Endothelial cell of umbilical vein (primary cell): Measurements from ENCODE around the gene TTYH2. TPM values are rescaled to one million over a fixed set of nuclear protein-coding genes. Genes with fewer than 3 reads are reported as not detected.

ENCODE experiments used
- BruUV-seq: library from RNA; stranded (reverse); fragments of 400-500 nt; replicated peaks from 2 replicates; lab custom pipeline; 2021; lab: Mats Ljungman, UMichigan
- CTCF ChIA-PET: fragments of 300-600, 350-600 bp; sonication (Branson Sonifier 250); formaldehyde crosslinking; loops from one replicate; lab custom pipeline; 2021; ENCODE audit warnings: antibody characterized with exemption, inconsistent platforms; lab: Charles Lee
- POLR2A ChIA-PET: fragments of 300-600, 350-600 bp; sonication (Branson Sonifier 250); formaldehyde crosslinking; loops from one replicate; lab custom pipeline; 2021; ENCODE audit warnings: antibody characterized with exemption, inconsistent platforms; lab: Charles Lee
- DNase-seq: peaks from one replicate; pipeline ENCODE4 v3.0.0-alpha.2; 2011; ENCODE audit warnings: low read depth, low spot score
- FAIRE-seq: peaks from 2 replicates; lab custom pipeline; 2011; peaks lifted over from hg19 to GRCh38; lab: Jason Lieb, UNC
- H2AFZ ChIP-seq: 2 replicates; pipeline ENCODE4 v1.6.0; 2012; ENCODE audit warnings: low read depth, low read length, control low read depth, inconsistent platforms
- H3K27ac ChIP-seq: 2 replicates; pipeline ENCODE4 v1.5.1; 2011; ENCODE audit warnings: low read depth, mild to moderate bottlenecking, control low read depth, low read length, moderate library complexity; ENCODE audit not compliant: insufficient read depth
- H3K27me3 ChIP-seq, 2 experiments: 2 replicates each; pipeline versions ENCODE4 v1.6.0 to v1.6.1; 2011; ENCODE audit warnings: low read length in 2 of 2, mixed read lengths in 1 of 2; ENCODE audit not compliant: control insufficient read depth in 2 of 2, insufficient read depth in 2 of 2
- H3K36me3 ChIP-seq, 2 experiments: 2 replicates in 1 of 2; 3 replicates in 1 of 2; pipeline ENCODE4 v1.5.1; 2011; ENCODE audit warnings: low read length in 2 of 2, mild to moderate bottlenecking in 1 of 2, moderate library complexity in 1 of 2; ENCODE audit not compliant: control insufficient read depth in 2 of 2, insufficient read depth in 2 of 2; ENCODE audit errors: extremely low read depth in 1 of 2
- H3K4me1 ChIP-seq: 3 replicates; pipeline ENCODE4 v1.5.1; 2011; ENCODE audit warnings: mild to moderate bottlenecking, low read length; ENCODE audit not compliant: control insufficient read depth, insufficient read depth; ENCODE audit errors: extremely low read depth
- H3K4me2 ChIP-seq: 2 replicates; pipeline ENCODE4 v1.6.1; 2011; ENCODE audit warnings: low read length, control low read depth, mixed read lengths; ENCODE audit not compliant: insufficient read depth
- H3K4me3 ChIP-seq, 3 experiments: fragments of 200-600 bp in 1 of 3; sonication (generic), shearing (Covaris generic) in 1 of 3; replicated peaks in 1 of 3; 2 replicates each; pipeline ENCODE4 v1.5.1; 2011 to 2016; ENCODE audit warnings: control low read depth in 3 of 3, low read length in 3 of 3, mild to moderate bottlenecking in 2 of 3, inconsistent platforms in 1 of 3, low read depth in 1 of 3, moderate library complexity in 1 of 3; ENCODE audit not compliant: insufficient read depth in 1 of 3
- H3K79me2 ChIP-seq: 2 replicates; pipeline ENCODE4 v1.6.0; 2012; ENCODE audit warnings: low read length, inconsistent platforms; ENCODE audit not compliant: control insufficient read depth, insufficient read depth
- H3K9ac ChIP-seq: replicated peaks from 2 replicates; pipeline ENCODE3; 2011; ENCODE audit warnings: low read length, control low read depth; ENCODE audit not compliant: insufficient read depth; ENCODE audit errors: extremely low read depth
- H3K9me1 ChIP-seq: replicated peaks from 3 replicates; pipeline ENCODE4 v1.6.0; 2011; ENCODE audit warnings: mild to moderate bottlenecking, low read length; ENCODE audit not compliant: control insufficient read depth, insufficient read depth; ENCODE audit errors: extremely low read depth
- H3K9me3 ChIP-seq: replicated peaks from 2 replicates; pipeline ENCODE4 v1.5.1; 2012; ENCODE audit warnings: low read length, inconsistent platforms; ENCODE audit not compliant: control insufficient read depth, insufficient read depth
- H4K20me1 ChIP-seq: replicated peaks from 2 replicates; pipeline ENCODE3; 2011; ENCODE audit warnings: mild to moderate bottlenecking, low read length; ENCODE audit not compliant: control insufficient read depth, insufficient read depth; ENCODE audit errors: extremely low read depth
- CTCF ChIP-seq, 2 donors: IDR thresholded peaks; 1 replicate in 1 of 2; 2 replicates in 1 of 2; pipeline ENCODE4 v1.5.1; 2011; ENCODE audit warnings: low read length in 2 of 2, mild to moderate bottlenecking in 2 of 2, moderate library complexity in 2 of 2, control low read depth in 1 of 2, inconsistent platforms in 1 of 2, low read depth in 1 of 2; ENCODE audit not compliant: insufficient read depth in 1 of 2; ENCODE audit errors: extremely low read depth in 1 of 2
- EZH2 ChIP-seq: IDR thresholded peaks from 2 replicates; pipeline ENCODE4 v1.6.1; 2012; ENCODE audit warnings: borderline replicate concordance, low read depth, mild to moderate bottlenecking, moderate library complexity, low read length, inconsistent platforms; ENCODE audit not compliant: severe bottlenecking
- MAX ChIP-seq: IDR thresholded peaks from 2 replicates; pipeline ENCODE4 v1.6.1; 2011; ENCODE audit not compliant: insufficient read depth, insufficient read length
- MYC ChIP-seq: IDR thresholded peaks from one replicate; pipeline ENCODE4 v1.6.1; 2011; ENCODE audit warnings: mild to moderate bottlenecking, low read depth, low read length
- dilution Hi-C: fragments of 300-500 bp; cut with MboI; formaldehyde crosslinking; loops from one replicate; pipeline ENCODE4 v1.15.0; 2019; ENCODE audit warnings: low sequenced_read_pairs; ENCODE audit not compliant: extremely low pct_ligation_motif_present
- intact Hi-C: fragments of 100-400 bp; cut with micrococcal nuclease; formaldehyde crosslinking; loops from one replicate; pipeline ENCODE4 v1.10.0; 2022
- polyA plus RNA-seq, 4 experiments: library from polyadenylated mRNA; depleted of rRNA in 3 of 4; stranded (reverse) in 3 of 4; unstranded in 1 of 4; fragments of >200 nt; gene quantifications; 2 replicates each; pipeline versions ENCODE4 v1.2.1 to v1.2.3, GENCODE V29; 2011 to 2012; ENCODE audit warnings: missing spikeins in 1 of 4
- total RNA-seq: library from RNA; stranded (reverse); gene quantifications from 2 replicates; pipeline ENCODE4 v1.2.3, GENCODE V29; 2021

Gene TTYH2
- total and polyA plus RNA-seq, 2 donors (not counting 3 experiments of a cell fraction or from before 2014, with no cell fraction given), result 0.75 to 2.0 TPM

- no peaks in the 10 kb centered on the region for H3K9me3 ChIP-seq
- no peaks in the 10 kb centered on the region for H3K9me1 ChIP-seq
- intact Hi-C loops (no loop called here), dilution Hi-C loops (no loop called here)
- no peak overlapping the region for H3K4me3 ChIP-seq
- H3K27ac ChIP-seq, result no peak overlapping the region
- no peak for DNase-seq
- CTCF ChIA-PET, result interaction anchor here (1.1 to 1.5 kb wide), 2 partner anchors 11 to 27 kb away, joined by 3 to 4 read pairs; no protein-coding TSS in a partner anchor
- H3K9ac ChIP-seq, result no peak overlapping the region
- POLR2A ChIA-PET, result no interaction called here
- H3K36me3 ChIP-seq, result no peaks in the 10 kb centered on the region
- no peak overlapping the region for H2AFZ ChIP-seq
- no peaks in the 10 kb centered on the region for H3K27me3 ChIP-seq
- no peak overlapping the region for H3K4me2 ChIP-seq
- TF ChIP-seq EZH2 (no peak), MYC (no peak), MAX (no peak), CTCF (IDR thresholded peaks at IDR 0.05; ENCODE audit: extremely low read depth in 1 of 2, insufficient read depth in 1 of 2, low read depth in 1 of 2, low read length in 2 of 2) (no peak)
- no peaks in the 10 kb centered on the region for H3K4me1 ChIP-seq
- no TSS peak for BruUV-seq
- no peak for FAIRE-seq
- H4K20me1 ChIP-seq, result no peaks in the 10 kb centered on the region
- H3K79me2 ChIP-seq, result no peaks in the 10 kb centered on the region
Measured at GRCh38 chr17:74226252-74226651, 12.9 kb downstream of the TTYH2 start.
